ENCODE results near the gene MAPKBP1.

MAPKBP1 gene

DNA sequence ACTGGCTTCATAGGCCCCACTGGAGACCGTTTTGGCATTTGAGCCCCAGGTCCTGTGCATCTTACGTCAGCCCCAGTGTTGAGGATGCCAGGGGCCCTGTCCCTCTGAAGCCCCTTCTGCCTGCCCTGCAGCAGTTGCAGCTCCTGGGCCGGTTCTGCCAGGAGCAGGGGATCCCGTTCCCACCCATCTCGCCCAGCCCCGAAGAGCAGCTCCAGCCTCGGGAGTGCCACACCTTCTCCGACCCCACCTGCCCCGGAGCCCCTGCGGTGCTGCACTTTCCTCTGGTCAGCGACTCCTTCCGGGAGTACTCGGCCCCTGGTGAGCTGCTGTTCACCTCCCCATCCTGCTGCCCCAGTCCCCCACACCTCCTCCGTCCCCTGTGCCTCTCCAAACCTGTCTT is 72.9 kb downstream of the MAPKBP1 start:
- no peaks in the 10 kb centered on the region for H3K27me3 ChIP-seq (ENCODE audit: insufficient read depth, poor library complexity, severe bottlenecking)
- no peak overlapping the region for H3K4me3 ChIP-seq (replicated peaks; ENCODE audit: insufficient read depth, low read length)
- no peak for DNase-seq (ENCODE audit: low read depth in 1 of 2, low spot score in 1 of 2)
- TF ChIP-seq, protein P1, sequence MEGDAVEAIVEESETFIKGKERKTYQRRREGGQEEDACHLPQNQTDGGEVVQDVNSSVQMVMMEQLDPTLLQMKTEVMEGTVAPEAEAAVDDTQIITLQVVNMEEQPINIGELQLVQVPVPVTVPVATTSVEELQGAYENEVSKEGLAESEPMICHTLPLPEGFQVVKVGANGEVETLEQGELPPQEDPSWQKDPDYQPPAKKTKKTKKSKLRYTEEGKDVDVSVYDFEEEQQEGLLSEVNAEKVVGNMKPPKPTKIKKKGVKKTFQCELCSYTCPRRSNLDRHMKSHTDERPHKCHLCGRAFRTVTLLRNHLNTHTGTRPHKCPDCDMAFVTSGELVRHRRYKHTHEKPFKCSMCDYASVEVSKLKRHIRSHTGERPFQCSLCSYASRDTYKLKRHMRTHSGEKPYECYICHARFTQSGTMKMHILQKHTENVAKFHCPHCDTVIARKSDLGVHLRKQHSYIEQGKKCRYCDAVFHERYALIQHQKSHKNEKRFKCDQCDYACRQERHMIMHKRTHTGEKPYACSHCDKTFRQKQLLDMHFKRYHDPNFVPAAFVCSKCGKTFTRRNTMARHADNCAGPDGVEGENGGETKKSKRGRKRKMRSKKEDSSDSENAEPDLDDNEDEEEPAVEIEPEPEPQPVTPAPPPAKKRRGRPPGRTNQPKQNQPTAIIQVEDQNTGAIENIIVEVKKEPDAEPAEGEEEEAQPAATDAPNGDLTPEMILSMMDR (IDR thresholded peaks at IDR 0.05; ENCODE audit: insufficient read depth, low read length), result no peak
- TF ChIP-seq GABPA (IDR thresholded peaks at IDR 0.05; ENCODE audit: low read depth), result no peak
- no peak for TF ChIP-seq REST (IDR thresholded peaks at IDR 0.05; ENCODE audit: insufficient replicate concordance, low read depth)
- no peak for TF ChIP-seq SPI1 (IDR thresholded peaks at IDR 0.05; ENCODE audit: borderline replicate concordance, low read depth)
- TF ChIP-seq POLR2AphosphoS5 (IDR thresholded peaks at IDR 0.05; ENCODE audit: low read depth), result no peak
- H3K27ac ChIP-seq (replicated peaks), result no peak overlapping the region

- no peak for DNase-seq (ENCODE audit: low read depth in 1 of 2, low spot score in 1 of 2)
- no peak for TF ChIP-seq SPI1 (IDR thresholded peaks at IDR 0.05; ENCODE audit: borderline replicate concordance, low read depth)
- no peak for TF ChIP-seq GABPA (IDR thresholded peaks at IDR 0.05; ENCODE audit: low read depth)
- TF ChIP-seq, protein P1 (IDR thresholded peaks at IDR 0.05; ENCODE audit: insufficient read depth, low read length), result no peak
- TF ChIP-seq POLR2AphosphoS5 (IDR thresholded peaks at IDR 0.05; ENCODE audit: low read depth), result no peak
- no peak for TF ChIP-seq REST (IDR thresholded peaks at IDR 0.05; ENCODE audit: insufficient replicate concordance, low read depth)
- H3K27me3 ChIP-seq (ENCODE audit: insufficient read depth, poor library complexity, severe bottlenecking), result no peaks in the 10 kb centered on the region
- no peak overlapping the region for H3K27ac ChIP-seq (replicated peaks)
- no peak overlapping the region for H3K4me3 ChIP-seq (replicated peaks; ENCODE audit: insufficient read depth, low read length)
Measured at GRCh38 chr15:41847981-41848380, 73.7 kb downstream of the MAPKBP1 start.

- no peak overlapping the region for H3K27ac ChIP-seq (replicated peaks)
- H3K27me3 ChIP-seq (ENCODE audit: insufficient read depth, poor library complexity, severe bottlenecking), result no peaks in the 10 kb centered on the region
- no peak for DNase-seq (ENCODE audit: low read depth in 1 of 2, low spot score in 1 of 2)
- no peak overlapping the region for H3K4me3 ChIP-seq (replicated peaks; ENCODE audit: insufficient read depth, low read length)
- TF ChIP-seq REST (IDR thresholded peaks at IDR 0.05; ENCODE audit: insufficient replicate concordance, low read depth), result no peak
- no peak for TF ChIP-seq GABPA (IDR thresholded peaks at IDR 0.05; ENCODE audit: low read depth)
- no peak for TF ChIP-seq POLR2AphosphoS5 (IDR thresholded peaks at IDR 0.05; ENCODE audit: low read depth)
- TF ChIP-seq, protein P1 (IDR thresholded peaks at IDR 0.05; ENCODE audit: insufficient read depth, low read length), result no peak
- no peak for TF ChIP-seq SPI1 (IDR thresholded peaks at IDR 0.05; ENCODE audit: borderline replicate concordance, low read depth)
Measured at GRCh38 chr15:41848631-41849030, 74.3 kb downstream of the MAPKBP1 start.
